ENCODE measurements around the gene NTHL1. TPM values are rescaled to one million over a fixed set of nuclear protein-coding genes. Genes with fewer than 3 reads are reported as not detected.

Gene NTHL1
- total and polyA plus RNA-seq, 2 of the 13 experiments (the other 11 are each of a cell fraction or from before 2014, with no cell fraction given): 47.5 to 64.9 TPM

DNA sequence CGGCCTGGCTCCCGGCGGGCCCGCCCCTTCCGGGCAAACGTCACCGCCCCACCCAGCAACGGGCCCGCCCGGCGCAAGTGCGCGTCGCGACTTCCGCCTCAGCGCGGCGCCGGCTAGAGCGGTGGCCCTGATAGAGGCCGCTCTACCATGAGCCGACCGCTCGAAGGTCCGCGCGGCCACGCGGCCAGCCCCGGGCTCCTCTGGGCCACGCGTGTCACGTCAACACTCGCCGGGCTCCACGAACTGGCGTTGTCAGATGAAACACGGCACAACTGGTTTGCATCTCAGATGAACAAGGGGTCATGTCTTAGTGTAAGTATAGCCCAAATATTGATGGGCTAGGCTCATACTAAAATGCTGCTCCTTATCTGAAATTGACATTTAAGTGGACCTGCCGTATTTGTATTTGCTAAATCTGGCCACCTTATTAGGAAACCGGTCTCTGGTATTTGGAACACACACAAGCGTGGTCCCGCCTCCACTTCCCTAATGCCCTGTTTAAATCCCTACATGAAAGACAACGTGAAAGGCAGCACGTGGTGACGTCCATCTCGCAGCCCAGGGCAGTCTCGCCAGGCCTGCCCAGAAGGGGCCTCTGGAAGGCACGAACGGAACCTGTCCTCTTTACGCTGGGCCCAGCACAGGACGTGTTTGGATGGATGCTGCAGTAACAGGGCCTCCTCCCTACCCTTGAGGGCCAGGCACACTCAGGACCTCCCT, 37.7 kb downstream of the NTHL1 start, which contains the start of gene ZNF598:
Gene ZNF598, minus strand, starts transcription at position 31 of the 720 bp plus-strand sequence.
- peak within 1 kb of the TSS; percentile 99 for H3K4me2 ChIP-seq (ENCODE audit: low read depth, low read length)
- in situ Hi-C loops (cut with HindIII; ENCODE audit: extremely low pct_ligation_motif_present, low pct_unique_long_range_greater_than_20kb): no loop called here
- H3K4me1 ChIP-seq (ENCODE audit: insufficient read depth, low read length): peaks cover 68% of the 10 kb centered on the region
- ChIA-PET CTCF (ENCODE audit: low intra/inter-chr PET ratio, low total read pairs) (no interaction called here), POLR2A (no interaction called here)
- FAIRE-seq (peak; percentile 62), ATAC-seq (peak; percentile 89), DNase-seq (ENCODE audit: low spot score) (peak; percentile 73)
- peak within 1 kb of the TSS; percentile 93 for H3K9ac ChIP-seq (ENCODE audit: insufficient read depth, low read depth, low read length)
- H3K9me3 ChIP-seq (ENCODE audit: low read length): no peaks in the 10 kb centered on the region
- H3K4me3 ChIP-seq (replicated peaks in 1 of 3; ENCODE audit: insufficient read depth in 1 of 3, low read depth in 2 of 3, low read length in 3 of 3): peak within 1 kb of the TSS; percentile 76 to 82 (median 81)
- BruUV-seq (replicated peaks): TSS peak; percentile 98
- H3K27me3 ChIP-seq (ENCODE audit: control insufficient read depth in 1 of 2, insufficient read depth in 2 of 2, low read length in 2 of 2): no peaks in the 10 kb centered on the region
- under 1% methylated on average over 12 of the region's 52 CpGs for WGBS (ENCODE audit: low lambda C conversion rate)
- peaks cover 48% of the 10 kb centered on the region for H3K79me2 ChIP-seq (ENCODE audit: insufficient read depth, low read length)
- H3K36me3 ChIP-seq (replicated peaks in 1 of 2; ENCODE audit: control insufficient read depth in 1 of 2, insufficient read depth in 2 of 2, low read length in 2 of 2): no peaks in the 10 kb centered on the region; a peak in 1 of 5 replicates
- peak within 1 kb of the TSS; percentile 79 for H3K27ac ChIP-seq (ENCODE audit: extremely low read length, insufficient read depth, low read length)
- H4K20me1 ChIP-seq (ENCODE audit: insufficient read depth, low read length): peaks cover 13% of the 10 kb centered on the region; the same call in 1 of the 2 replicates
- intact Hi-C loops (cut with micrococcal nuclease; ENCODE audit: unreplicated experiment): no loop called here
- no peak within 1 kb of the TSS for H2AFZ ChIP-seq (ENCODE audit: low read length)
- TF ChIP-seq FOXP4 (CRISPR knock-in tag; IDR thresholded peaks at IDR 0.05) (no peak), SAP130 (CRISPR knock-in tag; IDR thresholded peaks at IDR 0.05; ENCODE audit: low read depth) (peak; percentile 84), ZNF570 (CRISPR knock-in tag; IDR thresholded peaks at IDR 0.05; ENCODE audit: borderline replicate concordance) (no peak), DRAP1 (CRISPR knock-in tag; IDR thresholded peaks at IDR 0.05) (peak; percentile 9), HIVEP1 (CRISPR knock-in tag; IDR thresholded peaks at IDR 0.05) (0 out of 2 replicates have a peak, but pooled peaks have one; percentile 36), SALL1 (CRISPR knock-in tag; IDR thresholded peaks at IDR 0.05) (peak; percentile 66), FOXK2 (IDR thresholded peaks at IDR 0.05) (no peak), KDM5B (CRISPR knock-in tag; IDR thresholded peaks at IDR 0.05; ENCODE audit: borderline replicate concordance) (peak; percentile 83; the same call in 1 of the 2 replicates), WIZ (CRISPR knock-in tag; IDR thresholded peaks at IDR 0.05) (no peak), KDM1A (CRISPR knock-in tag; IDR thresholded peaks at IDR 0.05) (no peak), EHMT2 (IDR thresholded peaks at IDR 0.05; ENCODE audit: borderline replicate concordance, low read depth, low read length) (no peak), NFE2 (CRISPR knock-in tag; IDR thresholded peaks at IDR 0.05) (no peak), ZNF326 (CRISPR knock-in tag; IDR thresholded peaks at IDR 0.05; ENCODE audit: borderline replicate concordance) (no peak), CENPX (CRISPR knock-in tag; IDR thresholded peaks at IDR 0.05) (no peak), STAT5B (CRISPR knock-in tag; IDR thresholded peaks at IDR 0.05) (no peak), SIN3B (IDR thresholded peaks at IDR 0.05; ENCODE audit: low read length) (0 out of 2 replicates have a peak, but pooled peaks have one; percentile 34), ZNF607 (CRISPR knock-in tag; IDR thresholded peaks at IDR 0.05; ENCODE audit: borderline replicate concordance) (peak; percentile 78; the same call in 1 of the 2 replicates), POLR2A (IDR thresholded peaks at IDR 0.05; ENCODE audit: insufficient read depth in 1 of 2, low read depth in 2 of 2, low read length in 2 of 2) (peak; percentile 63 to 85), TCF12 (IDR thresholded peaks at IDR 0.05) (no peak), TCF12 (CRISPR knock-in tag; IDR thresholded peaks at IDR 0.05) (no peak), ZMYM4 (CRISPR knock-in tag; IDR thresholded peaks at IDR 0.05) (peak; percentile 47), ZC3H13 (CRISPR knock-in tag; IDR thresholded peaks at IDR 0.05) (peak; percentile 77), ZNF616 (CRISPR knock-in tag; IDR thresholded peaks at IDR 0.05; ENCODE audit: low read depth) (peak; percentile 34; the same call in 1 of the 2 replicates)
- TF ChIP-seq, protein P1, sequence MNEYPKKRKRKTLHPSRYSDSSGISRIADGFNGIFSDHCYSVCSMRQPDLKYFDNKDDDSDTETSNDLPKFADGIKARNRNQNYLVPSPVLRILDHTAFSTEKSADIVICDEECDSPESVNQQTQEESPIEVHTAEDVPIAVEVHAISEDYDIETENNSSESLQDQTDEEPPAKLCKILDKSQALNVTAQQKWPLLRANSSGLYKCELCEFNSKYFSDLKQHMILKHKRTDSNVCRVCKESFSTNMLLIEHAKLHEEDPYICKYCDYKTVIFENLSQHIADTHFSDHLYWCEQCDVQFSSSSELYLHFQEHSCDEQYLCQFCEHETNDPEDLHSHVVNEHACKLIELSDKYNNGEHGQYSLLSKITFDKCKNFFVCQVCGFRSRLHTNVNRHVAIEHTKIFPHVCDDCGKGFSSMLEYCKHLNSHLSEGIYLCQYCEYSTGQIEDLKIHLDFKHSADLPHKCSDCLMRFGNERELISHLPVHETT (CRISPR knock-in tag; conservative IDR thresholded peaks at IDR 0.05): peak; percentile 94
